Lung (tissue), 12 donors: Measurements from ENCODE around the gene KCND3. TPM values are rescaled to one million over a fixed set of nuclear protein-coding genes. Genes with fewer than 3 reads are reported as not detected.

Source experiments
- ATAC-seq: fragments of 200-7000 bp; cut with Tn5 transposase; one replicate; pipeline ENCODE4 v1.9.1; 2020; ENCODE audit warnings: moderate number of reproducible peaks; ENCODE audit not compliant: insufficient read depth, low FRiP score
- DNase-seq, 3 donors: peaks; one replicate each; pipeline ENCODE4 v3.0.0-alpha.2; 2013 to 2017
- H3K27ac ChIP-seq, 2 donors: one replicate each; pipeline ENCODE4 v1.5.1; 2013; ENCODE audit warnings: mild to moderate bottlenecking in 2 of 2, moderate library complexity in 2 of 2, control low read depth in 1 of 2, inconsistent platforms in 1 of 2, low read depth in 1 of 2, low read length in 1 of 2
- H3K27me3 ChIP-seq, 3 donors: one replicate each; pipeline ENCODE4 v1.5.1; 2013; ENCODE audit warnings: low read length in 2 of 3; ENCODE audit not compliant: control insufficient read depth in 3 of 3, insufficient read depth in 3 of 3
- H3K36me3 ChIP-seq, 4 donors: one replicate each; pipeline ENCODE4 v1.5.1; 2013; ENCODE audit warnings: low read length in 4 of 4, mild to moderate bottlenecking in 1 of 4, moderate library complexity in 1 of 4; ENCODE audit not compliant: control insufficient read depth in 4 of 4, insufficient read depth in 4 of 4
- H3K4me1 ChIP-seq, 5 donors: one replicate each; pipeline ENCODE4 v1.5.1; 2013; ENCODE audit warnings: low read length in 5 of 5, mild to moderate bottlenecking in 2 of 5, moderate library complexity in 1 of 5; ENCODE audit not compliant: control insufficient read depth in 5 of 5, insufficient read depth in 5 of 5
- H3K4me3 ChIP-seq: one replicate; pipeline ENCODE4 v1.5.1; 2013; ENCODE audit warnings: mild to moderate bottlenecking, control low read depth, moderate library complexity
- H3K9ac ChIP-seq, 2 donors: one replicate each; pipeline ENCODE4 v1.5.1; 2013; ENCODE audit warnings: low read length in 2 of 2, control low read depth in 1 of 2; ENCODE audit not compliant: insufficient read depth in 1 of 2
- H3K9me3 ChIP-seq, 4 donors: one replicate each; pipeline ENCODE4 v1.5.1; 2013; ENCODE audit warnings: low read length in 3 of 4, mild to moderate bottlenecking in 1 of 4, moderate library complexity in 1 of 4; ENCODE audit not compliant: control insufficient read depth in 4 of 4, insufficient read depth in 3 of 4
- CTCF ChIP-seq: IDR thresholded peaks from 2 replicates; pipeline ENCODE4 v1.5.1; 2012; ENCODE audit warnings: mild to moderate bottlenecking; ENCODE audit errors: control extremely low read depth, extremely low read depth
- WGBS, 2 donors: extraction: QIAGEN DNeasy Blood & Tissue Kit; methylation state at CpG; one replicate each; pipeline ENCODE4 v1.1.7; 2013; 5-methylcytosine and 5-hydroxymethylcytosine counted together
- polyA plus RNA-seq, 2 donors: library from polyadenylated mRNA; stranded (reverse); fragments of 200-250 nt; gene quantifications; one replicate each; pipeline ENCODE4 v1.2.1, GENCODE V29; 2013
- total RNA-seq, 2 donors: library from RNA; depleted of rRNA in 1 of 2; stranded (reverse); fragments of >200 nt in 1 of 2; gene quantifications; one replicate each; pipeline ENCODE4 v1.2.1, GENCODE V29; 2014 to 2021
- donor health status: control.
- donor health status: control.
- donor health status: Bipolar disorder and iron deficiency.
- donor health status: healthy.
- donor health status: DM: yes; HTN: yes; CAD: no.

KCND3 gene
- total and polyA plus RNA-seq, 4 donors = 1.3 to 12.1 (median 4.9) TPM

DNA sequence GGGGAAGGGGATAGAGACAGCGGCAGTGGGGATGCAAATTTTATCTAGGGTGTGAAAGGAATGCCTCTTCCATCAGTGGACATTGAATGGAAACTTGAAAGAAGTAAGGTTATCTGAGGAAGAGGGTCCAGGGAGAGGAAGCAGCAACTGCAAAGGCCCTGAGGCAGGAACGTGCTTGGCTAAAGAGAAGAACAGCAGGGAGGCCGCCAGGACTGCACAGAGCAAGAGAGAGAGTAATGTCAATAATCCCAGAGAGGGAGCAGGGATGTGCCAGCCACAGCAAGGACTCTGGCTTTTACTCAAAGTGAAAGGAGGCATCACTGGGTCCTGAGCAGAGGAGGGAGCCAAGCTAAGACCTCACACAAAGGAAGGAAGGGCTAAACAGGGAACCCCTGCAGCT, 50.9 kb downstream of the KCND3 start:
- no peak for TF ChIP-seq CTCF
- Histone ChIP-seq H3K4me1 (peaks cover 0 to 7% (median 0%) of the 10 kb centered on the region in 5 donors), H3K36me3 (no peaks in the 10 kb centered on the region), H3K27ac (no peak overlapping the region), H3K27me3 (peaks cover 0 to 2% (median 0%) of the 10 kb centered on the region in 3 donors), H3K4me3 (no peak overlapping the region), H3K9me3 (no peaks in the 10 kb centered on the region), H3K9ac (no peak overlapping the region)
- WGBS, 2 donors = 89 to 91% methylated on average over 3 of the region's 3 CpGs
- DNase-seq (no peak), ATAC-seq (no peak)

- Histone ChIP-seq H3K27ac (no peak overlapping the region), H3K4me1 (peaks cover 0 to 7% (median 0%) of the 10 kb centered on the region in 5 donors), H3K9ac (no peak overlapping the region), H3K4me3 (no peak overlapping the region), H3K27me3 (peaks cover 0 to 2% (median 0%) of the 10 kb centered on the region in 3 donors), H3K36me3 (no peaks in the 10 kb centered on the region), H3K9me3 (no peaks in the 10 kb centered on the region)
- WGBS, 2 donors = 38 to 60% methylated on average over 1 of the region's 1 CpG
- TF ChIP-seq CTCF = no peak
- ATAC-seq = no peak
- DNase-seq = no peak
Observed at GRCh38 chr1:111938123-111938522, 51.3 kb downstream of the KCND3 start.

DNA sequence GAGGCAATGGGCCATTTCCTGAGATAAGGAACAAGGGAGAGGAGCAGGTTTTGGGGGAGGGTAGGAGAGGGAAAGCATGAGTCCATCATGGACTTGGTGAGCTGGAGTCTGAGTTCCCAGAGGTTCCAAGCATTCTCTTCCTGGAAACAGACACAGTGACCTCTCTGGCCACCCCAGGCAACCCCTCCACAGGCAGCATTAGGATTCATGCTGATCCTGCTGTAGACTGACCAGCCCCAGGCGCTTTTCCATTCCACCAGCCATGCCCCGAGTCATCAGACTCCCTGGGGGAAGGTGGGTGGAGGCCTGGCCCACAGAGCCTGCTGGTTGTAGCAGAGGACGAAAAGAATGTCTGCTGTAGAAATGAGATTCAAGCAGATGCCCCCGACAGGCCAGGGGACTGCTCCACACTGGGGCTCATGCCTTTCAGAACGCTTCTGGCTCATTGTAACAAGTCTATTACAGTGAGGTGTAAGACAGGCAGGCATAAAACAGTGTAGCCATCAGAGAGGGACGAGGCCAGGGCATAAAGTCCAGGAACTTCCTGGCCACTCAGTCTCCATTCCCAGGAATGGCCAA, 52.2 kb downstream of the KCND3 start:
- H3K4me3 ChIP-seq = no peak overlapping the region
- ATAC-seq (no peak), DNase-seq (no peak)
- no peaks in the 10 kb centered on the region for H3K9me3 ChIP-seq
- H3K9ac ChIP-seq = no peak overlapping the region
- WGBS, 2 donors = 56 to 74% methylated on average over 6 of the region's 6 CpGs
- peaks cover 0 to 7% (median 0%) of the 10 kb centered on the region in 5 donors for H3K4me1 ChIP-seq
- TF ChIP-seq CTCF = no peak
- no peak overlapping the region for H3K27ac ChIP-seq
- H3K27me3 ChIP-seq = peaks cover 0 to 2% (median 0%) of the 10 kb centered on the region in 3 donors
- no peaks in the 10 kb centered on the region for H3K36me3 ChIP-seq
